ENCODE data around the gene PPP1R13B. TPM values are rescaled to one million over a fixed set of nuclear protein-coding genes. Genes with fewer than 3 reads are reported as not detected.

PPP1R13B gene
- total RNA-seq, 1 experiment from 2014 or later, result 3.0 TPM

GRCh38 chr14:103740991-103741689 is 106.2 kb downstream of the PPP1R13B start:
- H3K4me1 ChIP-seq (ENCODE audit: low read length), result no peaks in the 10 kb centered on the region
- no peak overlapping the region for H3K9ac ChIP-seq (ENCODE audit: low read length)
- H3K79me2 ChIP-seq (ENCODE audit: low read length), result no peaks in the 10 kb centered on the region
- H3K27me3 ChIP-seq (ENCODE audit: low read length), result no peaks in the 10 kb centered on the region
- no peaks in the 10 kb centered on the region for H3K9me3 ChIP-seq (ENCODE audit: low read length)
- no peaks in the 10 kb centered on the region for H3K9me2 ChIP-seq (replicated peaks; ENCODE audit: insufficient read depth, low read length)
- H2AFZ ChIP-seq (ENCODE audit: low read length), result no peak overlapping the region
- H3K4me2 ChIP-seq (ENCODE audit: low read depth, low read length, poor library complexity, severe bottlenecking), result no peak overlapping the region
- no peak for DNase-seq
- no peaks in the 10 kb centered on the region for H3K36me3 ChIP-seq (ENCODE audit: insufficient read depth, low read length)
- H4K20me1 ChIP-seq (ENCODE audit: insufficient read depth, low read depth, low read length), result peaks cover 5% of the 10 kb centered on the region; the same call in 1 of the 2 replicates
- no peak overlapping the region for H3K4me3 ChIP-seq (ENCODE audit: low read length)
- no peak overlapping the region for H3K27ac ChIP-seq (ENCODE audit: low read length)

- no peak overlapping the region for H2AFZ ChIP-seq (ENCODE audit: low read length)
- H3K9ac ChIP-seq (ENCODE audit: low read length), result no peak overlapping the region
- no peak for DNase-seq
- no peak overlapping the region for H3K27ac ChIP-seq (ENCODE audit: low read length)
- H3K79me2 ChIP-seq (ENCODE audit: low read length), result no peaks in the 10 kb centered on the region
- H3K4me2 ChIP-seq (ENCODE audit: low read depth, low read length, poor library complexity, severe bottlenecking), result no peak overlapping the region
- H3K36me3 ChIP-seq (ENCODE audit: insufficient read depth, low read length), result no peaks in the 10 kb centered on the region
- no peaks in the 10 kb centered on the region for H3K9me3 ChIP-seq (ENCODE audit: low read length)
- H4K20me1 ChIP-seq (ENCODE audit: insufficient read depth, low read depth, low read length), result peaks cover 5% of the 10 kb centered on the region; the same call in 1 of the 2 replicates
- H3K27me3 ChIP-seq (ENCODE audit: low read length), result no peaks in the 10 kb centered on the region
- H3K4me3 ChIP-seq (ENCODE audit: low read length), result no peak overlapping the region
- H3K4me1 ChIP-seq (ENCODE audit: low read length), result no peaks in the 10 kb centered on the region
- H3K9me2 ChIP-seq (replicated peaks; ENCODE audit: insufficient read depth, low read length), result no peaks in the 10 kb centered on the region
Measured at GRCh38 chr14:103739793-103740501, 107.4 kb downstream of the PPP1R13B start.

GRCh38 chr14:103739466-103739792 is 107.9 kb downstream of the PPP1R13B start:
- Histone ChIP-seq H3K9ac (ENCODE audit: low read length) (no peak overlapping the region), H3K4me3 (ENCODE audit: low read length) (no peak overlapping the region), H3K4me1 (ENCODE audit: low read length) (no peaks in the 10 kb centered on the region), H3K4me2 (ENCODE audit: low read depth, low read length, poor library complexity, severe bottlenecking) (no peak overlapping the region), H3K36me3 (ENCODE audit: insufficient read depth, low read length) (no peaks in the 10 kb centered on the region), H3K9me2 (replicated peaks; ENCODE audit: insufficient read depth, low read length) (no peaks in the 10 kb centered on the region), H2AFZ (ENCODE audit: low read length) (no peak overlapping the region), H3K79me2 (ENCODE audit: low read length) (no peaks in the 10 kb centered on the region), H3K9me3 (ENCODE audit: low read length) (no peaks in the 10 kb centered on the region), H3K27me3 (ENCODE audit: low read length) (no peaks in the 10 kb centered on the region), H4K20me1 (ENCODE audit: insufficient read depth, low read depth, low read length) (peaks cover 5% of the 10 kb centered on the region; the same call in 1 of the 2 replicates), H3K27ac (ENCODE audit: low read length) (no peak overlapping the region)
- DNase-seq, result no peak

GRCh38 chr14:103738701-103739451 is 108.5 kb downstream of the PPP1R13B start:
- no peak overlapping the region for H3K9ac ChIP-seq (ENCODE audit: low read length)
- H3K27me3 ChIP-seq (ENCODE audit: low read length), result no peaks in the 10 kb centered on the region
- no peaks in the 10 kb centered on the region for H3K9me2 ChIP-seq (replicated peaks; ENCODE audit: insufficient read depth, low read length)
- no peaks in the 10 kb centered on the region for H3K79me2 ChIP-seq (ENCODE audit: low read length)
- no peak overlapping the region for H3K27ac ChIP-seq (ENCODE audit: low read length)
- no peaks in the 10 kb centered on the region for H3K36me3 ChIP-seq (ENCODE audit: insufficient read depth, low read length)
- H4K20me1 ChIP-seq (ENCODE audit: insufficient read depth, low read depth, low read length), result peaks cover 5% of the 10 kb centered on the region; the same call in 1 of the 2 replicates
- H3K9me3 ChIP-seq (ENCODE audit: low read length), result no peaks in the 10 kb centered on the region
- no peak overlapping the region for H2AFZ ChIP-seq (ENCODE audit: low read length)
- no peak overlapping the region for H3K4me3 ChIP-seq (ENCODE audit: low read length)
- H3K4me1 ChIP-seq (ENCODE audit: low read length), result no peaks in the 10 kb centered on the region
- no peak for DNase-seq
- H3K4me2 ChIP-seq (ENCODE audit: low read depth, low read length, poor library complexity, severe bottlenecking), result no peak overlapping the region

GRCh38 chr14:103738166-103738565 is 109.2 kb downstream of the PPP1R13B start:
- DNase-seq, result no peak
- Histone ChIP-seq H3K4me1 (ENCODE audit: low read length) (no peaks in the 10 kb centered on the region), H2AFZ (ENCODE audit: low read length) (no peak overlapping the region), H4K20me1 (ENCODE audit: insufficient read depth, low read depth, low read length) (peaks cover 5% of the 10 kb centered on the region; the same call in 1 of the 2 replicates), H3K4me2 (ENCODE audit: low read depth, low read length, poor library complexity, severe bottlenecking) (no peak overlapping the region), H3K9ac (ENCODE audit: low read length) (no peak overlapping the region), H3K79me2 (ENCODE audit: low read length) (no peaks in the 10 kb centered on the region), H3K4me3 (ENCODE audit: low read length) (no peak overlapping the region), H3K27me3 (ENCODE audit: low read length) (no peaks in the 10 kb centered on the region), H3K27ac (ENCODE audit: low read length) (no peak overlapping the region), H3K9me3 (ENCODE audit: low read length) (no peaks in the 10 kb centered on the region), H3K36me3 (ENCODE audit: insufficient read depth, low read length) (no peaks in the 10 kb centered on the region; the same call in 1 of the 2 replicates), H3K9me2 (replicated peaks; ENCODE audit: insufficient read depth, low read length) (no peaks in the 10 kb centered on the region)

GRCh38 chr14:103737432-103738045 is 109.8 kb downstream of the PPP1R13B start:
- no peaks in the 10 kb centered on the region; the same call in 1 of the 2 replicates for H3K36me3 ChIP-seq (ENCODE audit: insufficient read depth, low read length)
- no peak overlapping the region for H2AFZ ChIP-seq (ENCODE audit: low read length)
- no peak overlapping the region for H3K4me2 ChIP-seq (ENCODE audit: low read depth, low read length, poor library complexity, severe bottlenecking)
- DNase-seq, result no peak
- H3K4me1 ChIP-seq (ENCODE audit: low read length), result no peaks in the 10 kb centered on the region
- H3K9me2 ChIP-seq (replicated peaks; ENCODE audit: insufficient read depth, low read length), result no peaks in the 10 kb centered on the region
- H3K79me2 ChIP-seq (ENCODE audit: low read length), result no peaks in the 10 kb centered on the region
- no peak overlapping the region for H3K4me3 ChIP-seq (ENCODE audit: low read length)
- peaks cover 5% of the 10 kb centered on the region; the same call in 1 of the 2 replicates for H4K20me1 ChIP-seq (ENCODE audit: insufficient read depth, low read depth, low read length)
- no peak overlapping the region for H3K9ac ChIP-seq (ENCODE audit: low read length)
- H3K9me3 ChIP-seq (ENCODE audit: low read length), result no peaks in the 10 kb centered on the region
- H3K27ac ChIP-seq (ENCODE audit: low read length), result no peak overlapping the region
- H3K27me3 ChIP-seq (ENCODE audit: low read length), result no peaks in the 10 kb centered on the region

GRCh38 chr14:103736546-103737431 is 110.6 kb downstream of the PPP1R13B start:
- Histone ChIP-seq H3K27me3 (ENCODE audit: low read length) (no peaks in the 10 kb centered on the region), H3K4me3 (ENCODE audit: low read length) (no peak overlapping the region), H3K9me2 (replicated peaks; ENCODE audit: insufficient read depth, low read length) (no peaks in the 10 kb centered on the region), H3K9ac (ENCODE audit: low read length) (no peak overlapping the region), H2AFZ (ENCODE audit: low read length) (no peak overlapping the region), H3K79me2 (ENCODE audit: low read length) (no peaks in the 10 kb centered on the region), H4K20me1 (ENCODE audit: insufficient read depth, low read depth, low read length) (peaks cover 5% of the 10 kb centered on the region; the same call in 1 of the 2 replicates), H3K4me2 (ENCODE audit: low read depth, low read length, poor library complexity, severe bottlenecking) (no peak overlapping the region), H3K4me1 (ENCODE audit: low read length) (no peaks in the 10 kb centered on the region), H3K36me3 (ENCODE audit: insufficient read depth, low read length) (no peaks in the 10 kb centered on the region; the same call in 1 of the 2 replicates), H3K27ac (ENCODE audit: low read length) (no peak overlapping the region), H3K9me3 (ENCODE audit: low read length) (no peaks in the 10 kb centered on the region)
- DNase-seq, result no peak
